DOHH2 (cell line): Measurements from ENCODE around the gene ALPK1.
"Not testable (repeated sequence)": the region's sequence is repeated elsewhere in the genome, so short reads cannot be mapped to it uniquely, and the experiment has no call there.

Experiments used
- H3F3A ChIP-seq: fragments of 200-600 bp; sonication (generic), shearing (Covaris generic); 2 replicates; pipeline ENCODE4 v1.6.0; 2016; ENCODE audit warnings: antibody characterized with exemption, mild to moderate bottlenecking; ENCODE audit not compliant: control insufficient read depth, insufficient read depth
- H3K27ac ChIP-seq: fragments of 200-600 bp; sonication (generic); 2 replicates; pipeline ENCODE4 v1.5.1; 2014; ENCODE audit warnings: low read depth, mild to moderate bottlenecking, low read length, moderate library complexity
- H3K27me3 ChIP-seq: fragments of 200-600 bp; sonication (generic); 2 replicates; pipeline ENCODE4 v1.6.1; 2014; ENCODE audit warnings: mild to moderate bottlenecking, low read length, mixed read lengths; ENCODE audit not compliant: control insufficient read depth
- H3K36me3 ChIP-seq: fragments of 200-600 bp; sonication (generic); 2 replicates; pipeline ENCODE4 v1.6.1; 2014; ENCODE audit warnings: mild to moderate bottlenecking, low read length, moderate library complexity, mixed read lengths; ENCODE audit not compliant: control insufficient read depth
- H3K4me1 ChIP-seq: fragments of 200-600 bp; sonication (generic); 2 replicates; pipeline ENCODE4 v1.6.1; 2014; ENCODE audit warnings: mild to moderate bottlenecking, low read length, mixed read lengths; ENCODE audit not compliant: control insufficient read depth
- H3K4me2 ChIP-seq: fragments of 200-600 bp; sonication (generic); 2 replicates; pipeline ENCODE4 v1.6.0; 2014; ENCODE audit warnings: mild to moderate bottlenecking, low read length, moderate library complexity
- H3K4me3 ChIP-seq: fragments of 200-600 bp; sonication (generic); 2 replicates; pipeline ENCODE4 v1.5.1; 2014; ENCODE audit warnings: mild to moderate bottlenecking, low read length, mixed read lengths
- H3K79me2 ChIP-seq: fragments of 200-600 bp; sonication (generic); 2 replicates; pipeline ENCODE4 v1.6.1; 2014; ENCODE audit warnings: mild to moderate bottlenecking, low read length, mixed read lengths; ENCODE audit not compliant: control insufficient read depth
- H3K9me2 ChIP-seq: fragments of 200-600 bp; sonication (generic); replicated peaks from 2 replicates; pipeline ENCODE4 v1.6.1; 2014; ENCODE audit warnings: mild to moderate bottlenecking, low read length, mixed read lengths; ENCODE audit not compliant: control insufficient read depth
- H3K9me3 ChIP-seq: fragments of 200-600 bp; sonication (generic); 2 replicates; pipeline ENCODE4 v1.6.1; 2014; ENCODE audit warnings: antibody characterized with exemption, low read length, mixed read lengths; ENCODE audit not compliant: control insufficient read depth, insufficient read depth
- H4K20me1 ChIP-seq: fragments of 200-600 bp; sonication (generic); 2 replicates; pipeline ENCODE4 v1.6.0; 2014; ENCODE audit warnings: low read depth, mild to moderate bottlenecking, antibody characterized with exemption, low read length, moderate library complexity; ENCODE audit not compliant: control insufficient read depth, insufficient read depth
- CTCF ChIP-seq: fragments of 200-600 bp; sonication (generic); IDR thresholded peaks from one replicate; pipeline ENCODE4 v1.5.1; 2014; ENCODE audit warnings: antibody characterized with exemption, mild to moderate bottlenecking, low read depth, low read length; ENCODE audit not compliant: poor library complexity, severe bottlenecking
- EZH2phosphoT487 ChIP-seq: fragments of 200-600 bp; sonication (generic); IDR thresholded peaks from 2 replicates; pipeline ENCODE4 v1.6.1; 2017; ENCODE audit warnings: borderline replicate concordance, mild to moderate bottlenecking, antibody characterized with exemption, low read length, moderate library complexity, mixed read lengths

The ALPK1 gene

GRCh38 chr4:112302320-112303274, 5.4 kb downstream of the ALPK1 start:
- no peaks in the 10 kb centered on the region for H3K27me3 ChIP-seq
- H3K9me2 ChIP-seq = no peaks in the 10 kb centered on the region
- no peaks in the 10 kb centered on the region for H4K20me1 ChIP-seq
- no peaks in the 10 kb centered on the region for H3K9me3 ChIP-seq
- peaks cover 39% of the 10 kb centered on the region for H3K4me1 ChIP-seq
- peaks cover 5% of the 10 kb centered on the region for H3K36me3 ChIP-seq
- H3K79me2 ChIP-seq = peaks cover 8% of the 10 kb centered on the region
- peaks cover 7% of the 10 kb centered on the region; the same call in 1 of the 2 replicates for H3F3A ChIP-seq
- no peak overlapping the region for H3K27ac ChIP-seq
- TF ChIP-seq CTCF (no peak), EZH2phosphoT487 (no peak)
- H3K4me3 ChIP-seq = no peak overlapping the region
- peak overlapping the region; percentile 28 for H3K4me2 ChIP-seq

DNA sequence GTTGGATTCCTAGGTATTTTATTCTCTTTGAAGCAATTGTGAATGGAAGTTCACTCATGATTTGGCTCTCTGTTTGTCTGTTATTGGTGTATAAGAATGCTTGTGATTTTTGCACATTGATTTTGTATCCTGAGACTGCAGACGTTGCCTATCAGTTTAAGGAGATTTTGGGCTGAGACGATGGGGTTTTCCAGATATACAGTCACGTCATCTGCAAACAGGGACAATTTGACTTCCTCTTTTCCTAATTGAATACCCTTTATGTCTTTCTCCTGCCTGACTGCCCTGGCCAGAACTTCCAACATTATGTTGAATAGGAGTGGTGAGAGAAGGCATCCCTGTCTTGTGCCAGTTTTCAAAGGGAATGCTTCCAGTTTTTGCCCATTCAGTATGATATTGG, 8.3 kb downstream of the ALPK1 start:
- H3K9me3 ChIP-seq, H3K4me2 ChIP-seq, H3K27ac ChIP-seq, H3K36me3 ChIP-seq, H3K27me3 ChIP-seq, H3K9me2 ChIP-seq, H3K4me3 ChIP-seq, H4K20me1 ChIP-seq, H3F3A ChIP-seq, H3K79me2 ChIP-seq: not testable (repeated sequence)
- H3K4me1 ChIP-seq = peaks cover 16% of the 10 kb centered on the region

GRCh38 chr4:112309263-112309791, 12.2 kb downstream of the ALPK1 start:
- H3K9me3 ChIP-seq, H3K9me2 ChIP-seq, H3K27ac ChIP-seq, H3K4me3 ChIP-seq, H3K79me2 ChIP-seq, H3K36me3 ChIP-seq, H4K20me1 ChIP-seq, H3F3A ChIP-seq, H3K27me3 ChIP-seq, H3K4me2 ChIP-seq: not testable (repeated sequence)
- peaks cover 19% of the 10 kb centered on the region for H3K4me1 ChIP-seq

DNA sequence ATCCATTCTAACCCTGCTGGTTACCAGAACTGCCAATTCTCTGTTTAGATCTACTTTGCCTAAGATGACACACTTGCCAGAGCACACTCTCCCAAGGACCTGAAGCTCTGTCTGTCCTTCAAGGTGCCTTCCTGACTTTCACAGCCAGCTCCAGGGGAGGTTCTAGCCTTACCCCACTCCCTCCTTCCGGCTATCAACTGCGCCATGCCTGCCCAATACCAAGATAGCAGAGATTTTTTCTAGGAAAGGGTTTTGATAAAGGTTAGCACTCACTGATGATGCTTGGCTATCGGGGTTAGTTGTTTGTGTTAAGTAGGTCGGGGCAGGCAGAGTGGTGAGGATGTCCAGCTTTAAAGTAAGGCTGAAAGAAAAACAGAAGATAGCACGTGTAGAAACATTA, 14.3 kb downstream of the ALPK1 start:
- Histone ChIP-seq H3K4me3 (peak overlapping the region; percentile 9; the same call in 1 of the 2 replicates), H3K79me2 (no peaks in the 10 kb centered on the region), H3K4me2 (peak overlapping the region; percentile 15), H3K27me3 (no peaks in the 10 kb centered on the region), H3K4me1 (peaks cover 34% of the 10 kb centered on the region), H4K20me1 (no peaks in the 10 kb centered on the region), H3F3A (0 out of 2 replicates have a peak, but pooled peaks cover 7% of the 10 kb centered on the region), H3K9me2 (no peaks in the 10 kb centered on the region), H3K9me3 (no peaks in the 10 kb centered on the region), H3K36me3 (no peaks in the 10 kb centered on the region; the same call in 1 of the 2 replicates), H3K27ac (no peak overlapping the region)
- TF ChIP-seq CTCF = no peak
- TF ChIP-seq EZH2phosphoT487 = no peak
